Astrocyte of the hippocampus (primary cell): ENCODE results near the gene SUMF2.
"Not testable (repeated sequence)": the region's sequence is repeated elsewhere in the genome, so short reads cannot be mapped to it uniquely, and the experiment has no call there.

Experiments used
- DNase-seq: peaks from one replicate; pipeline ENCODE4 v3.0.0; 2011; ENCODE audit warnings: low read depth, low spot score

SUMF2 gene

DNA sequence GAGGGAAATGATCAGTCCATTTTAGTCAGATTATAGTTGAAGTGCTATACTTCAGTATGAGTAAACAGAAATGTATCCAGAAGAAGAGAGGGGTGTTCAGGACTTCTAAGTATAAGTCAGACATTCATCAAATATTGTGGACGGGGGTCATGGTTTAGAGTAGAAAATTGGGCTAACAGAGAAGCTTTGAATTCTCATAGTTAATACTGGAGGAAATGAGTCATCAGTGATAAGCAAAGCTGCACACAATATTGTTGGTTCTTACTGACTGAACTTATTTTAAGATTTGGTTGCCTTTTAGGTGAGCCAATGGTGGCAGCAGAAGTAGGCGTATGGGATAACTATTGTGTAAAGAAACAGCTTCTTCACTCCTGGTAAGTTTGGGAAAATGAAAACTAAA, 1.7 kb upstream of the SUMF2 start:
- peak; percentile 61 for DNase-seq

DNA sequence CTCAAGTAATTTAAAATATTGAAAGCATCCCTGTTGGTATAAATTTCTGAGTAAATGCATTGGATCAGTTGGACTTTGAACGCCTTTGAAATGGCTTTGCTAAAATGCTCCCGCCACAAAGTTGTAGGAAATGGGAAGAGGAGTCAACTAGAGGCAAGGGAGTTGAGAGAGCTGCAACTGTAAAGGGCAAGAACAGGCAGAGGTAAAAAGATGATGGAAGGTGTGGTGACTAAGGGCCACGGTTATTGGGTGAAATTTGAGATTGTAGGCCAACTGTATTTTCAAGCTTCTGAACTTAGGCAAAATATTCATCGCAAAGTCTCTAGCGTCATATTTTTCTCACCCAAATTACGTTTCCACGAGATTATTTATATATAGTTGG, 595 bp upstream of the SUMF2 start:
- no peak for DNase-seq

DNA sequence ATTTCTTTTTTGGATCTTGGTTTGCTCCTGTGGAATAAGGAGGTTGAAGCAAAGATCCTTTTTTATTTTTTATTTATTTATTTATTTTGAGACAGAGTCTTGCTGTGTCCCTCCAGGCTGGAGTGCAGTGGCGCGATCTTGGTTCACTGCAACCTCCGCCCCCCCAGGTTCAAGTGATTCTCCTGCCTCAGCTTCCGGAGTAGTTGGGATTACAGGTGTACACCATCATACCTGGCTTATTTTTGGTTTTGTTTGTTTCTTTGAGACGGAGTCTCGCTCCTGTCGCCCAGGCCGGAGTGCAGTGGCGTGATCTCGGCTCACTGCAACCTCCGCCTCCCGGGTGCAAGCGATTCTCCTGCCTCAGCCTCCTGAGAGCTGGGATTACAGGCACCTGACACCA, 2.3 kb downstream of the SUMF2 start:
- not testable (repeated sequence) for DNase-seq

- peak; percentile 93 for DNase-seq
These were observed 10.3 kb downstream of the SUMF2 start for GRCh38 chr7:56074371-56074791.

DNA sequence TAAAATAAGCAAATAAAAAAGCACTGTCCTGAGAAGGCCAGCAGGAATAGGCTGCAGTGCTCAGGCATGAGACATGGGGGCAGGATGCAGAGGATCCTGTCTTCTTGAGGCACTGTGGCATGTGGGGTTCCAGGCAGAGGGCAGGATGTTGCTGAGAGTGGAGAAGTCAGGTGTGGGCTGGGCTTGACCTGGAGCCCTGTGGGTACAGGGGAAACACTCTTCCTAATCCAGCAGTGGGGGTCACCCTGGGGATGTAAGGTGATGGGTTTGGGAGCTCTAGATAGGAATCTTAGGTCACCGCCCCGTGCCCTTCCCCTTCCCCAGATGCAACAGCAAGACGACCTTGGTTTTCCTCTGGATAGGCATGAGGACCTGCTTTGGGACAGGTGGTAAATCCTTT, 13.6 kb downstream of the SUMF2 start:
- no peak for DNase-seq

DNA sequence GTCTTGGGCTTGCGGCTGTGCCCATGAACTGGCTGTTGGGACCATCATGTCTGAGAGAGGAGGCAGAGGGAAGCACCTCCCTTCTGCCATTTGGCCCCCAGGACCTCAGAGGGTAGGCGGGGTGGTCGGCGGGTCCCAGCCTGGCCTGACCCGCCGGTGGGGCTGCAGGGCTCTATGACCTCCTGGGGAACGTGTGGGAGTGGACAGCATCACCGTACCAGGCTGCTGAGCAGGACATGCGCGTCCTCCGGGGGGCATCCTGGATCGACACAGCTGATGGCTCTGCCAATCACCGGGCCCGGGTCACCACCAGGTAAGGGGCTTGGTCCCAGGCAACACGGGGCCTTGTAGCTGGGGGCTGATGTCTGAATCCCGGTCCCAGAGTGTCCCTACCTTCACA, 14.1 kb downstream of the SUMF2 start:
- DNase-seq: no peak

- DNase-seq: peak; percentile 91
These were observed 15.5 kb downstream of the SUMF2 start for GRCh38 chr7:56079450-56080185.

- DNase-seq: not testable (repeated sequence)
These were observed 16.8 kb downstream of the SUMF2 start for GRCh38 chr7:56080726-56081435.

GRCh38 chr7:56081626-56082340, 17.7 kb downstream of the SUMF2 start:
- DNase-seq: no peak

DNA sequence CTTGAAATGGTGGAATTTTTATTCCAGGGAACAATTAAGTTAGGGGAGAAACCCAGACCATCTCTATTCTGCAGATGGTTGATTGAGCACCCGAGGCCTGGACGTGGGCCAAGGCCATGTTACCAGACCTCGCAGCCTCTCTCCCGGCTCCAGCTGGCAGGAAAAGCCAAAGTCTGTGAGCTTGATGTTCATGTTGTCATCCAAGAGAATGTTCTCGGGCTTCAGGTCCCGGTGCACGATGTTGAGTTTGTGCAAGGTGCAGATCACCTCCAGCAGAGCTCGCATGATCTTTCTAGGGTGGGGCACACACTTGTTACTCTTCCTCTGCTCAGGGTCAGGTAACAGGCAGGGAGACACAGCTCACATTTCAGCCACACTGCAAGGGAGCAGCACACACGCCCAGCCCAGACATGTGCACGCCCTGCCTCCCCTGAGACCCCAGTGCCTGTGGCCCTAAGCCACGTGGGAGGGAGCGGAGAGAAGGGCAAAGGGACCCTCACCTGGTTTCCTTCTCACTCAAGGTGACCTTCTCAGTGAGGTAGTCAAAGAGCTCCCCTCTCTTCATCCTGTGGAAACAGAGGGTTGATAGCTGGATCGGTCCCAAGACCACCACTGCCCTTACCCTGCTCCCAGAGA, 19.2 kb downstream of the SUMF2 start:
- peak; percentile 16 for DNase-seq

GRCh38 chr7:56086761-56087160, 22.7 kb downstream of the SUMF2 start:
- no peak for DNase-seq

DNA sequence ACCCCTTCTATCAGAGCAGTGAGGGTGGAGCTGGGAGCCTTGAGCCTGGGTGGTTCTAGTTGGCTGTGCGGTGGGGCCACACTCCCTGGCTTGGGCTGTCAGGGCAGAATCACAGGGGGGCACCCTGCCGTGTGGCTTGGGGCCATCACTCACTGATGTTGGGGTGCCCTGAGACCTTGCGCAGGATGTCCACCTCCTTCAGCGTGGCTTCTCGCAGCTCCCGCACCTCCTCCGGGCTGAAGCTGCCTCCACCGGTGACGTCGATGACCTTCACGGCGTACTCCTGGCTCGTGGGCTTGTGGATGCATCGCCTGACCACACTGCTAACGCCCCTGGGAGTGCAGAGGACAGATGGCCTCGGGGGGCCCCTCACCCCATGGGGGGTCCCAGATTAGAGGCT, 23.4 kb downstream of the SUMF2 start:
- DNase-seq: no peak

- peak; percentile 76 for DNase-seq
These were observed 27.5 kb downstream of the SUMF2 start for GRCh38 chr7:56091591-56091990.

DNA sequence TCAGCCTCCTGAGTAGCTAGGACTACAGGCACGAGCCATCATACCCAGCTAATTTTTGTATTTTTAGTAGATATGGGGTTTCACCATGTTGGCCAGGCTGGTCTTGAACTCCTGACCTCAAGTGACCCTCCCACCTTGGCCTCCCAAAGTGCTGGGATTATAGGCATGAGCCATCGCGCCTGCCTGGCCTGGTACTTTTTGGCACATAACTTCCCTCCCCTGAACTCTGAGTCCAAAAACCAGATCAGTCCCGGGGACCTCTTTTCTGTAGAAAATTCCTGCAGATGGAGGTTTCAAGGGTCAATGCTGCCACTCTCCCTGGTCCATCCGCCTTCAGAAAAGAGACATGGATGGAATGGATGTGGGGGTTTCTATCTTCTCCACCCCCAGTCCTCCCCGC, 28.3 kb downstream of the SUMF2 start:
- not testable (repeated sequence) for DNase-seq

DNA sequence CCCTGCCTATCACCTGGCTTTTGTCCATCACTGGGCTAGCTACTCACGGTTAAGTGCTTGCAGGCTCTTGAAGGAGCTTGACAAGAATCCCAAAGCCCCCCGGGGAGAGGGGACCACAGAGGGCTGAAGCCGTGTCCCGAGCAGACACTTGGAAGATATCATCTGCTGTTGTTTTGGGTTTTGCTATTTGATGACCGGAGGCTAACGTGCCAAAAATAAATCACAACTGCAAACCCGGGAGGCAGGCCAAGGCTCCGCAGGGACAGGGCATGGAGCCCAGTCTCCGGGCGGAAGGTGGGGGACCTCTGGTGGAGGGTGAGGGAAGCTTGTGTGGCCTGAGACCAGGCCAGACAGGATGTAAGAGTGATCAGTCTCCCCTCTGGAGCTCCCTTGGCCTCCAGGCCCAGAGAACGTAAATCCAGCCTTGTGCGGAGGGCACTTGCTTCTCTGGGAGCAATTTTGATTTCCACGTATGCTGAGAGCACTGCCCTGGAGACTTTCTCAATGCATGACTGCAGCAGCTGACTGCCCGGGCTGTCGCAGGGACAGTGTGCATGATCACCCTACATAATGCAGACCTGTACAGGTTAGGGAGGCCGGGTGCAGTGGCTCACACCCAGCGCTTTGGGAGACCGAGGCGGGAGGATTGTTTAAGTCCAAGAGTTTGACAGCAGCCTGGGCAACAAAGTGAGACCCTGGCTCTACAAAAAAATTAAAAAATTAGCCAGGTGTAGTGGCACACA, 28.9 kb downstream of the SUMF2 start, which contains the start of gene PHKG1:
Gene PHKG1, minus strand, starts transcription at position 164 of the 743 bp plus-strand sequence. CDS start 4,011 bp downstream, outside the sequence.
- DNase-seq: peak; percentile 91

GRCh38 chr7:56097700-56098099, 33.6 kb downstream of the SUMF2 start:
- peak; percentile 35 for DNase-seq

- DNase-seq: not testable (repeated sequence)
These were observed 34.3 kb downstream of the SUMF2 start for GRCh38 chr7:56098187-56099008.

- no peak for DNase-seq
These were observed 35.6 kb downstream of the SUMF2 start for GRCh38 chr7:56099653-56100052.

DNA sequence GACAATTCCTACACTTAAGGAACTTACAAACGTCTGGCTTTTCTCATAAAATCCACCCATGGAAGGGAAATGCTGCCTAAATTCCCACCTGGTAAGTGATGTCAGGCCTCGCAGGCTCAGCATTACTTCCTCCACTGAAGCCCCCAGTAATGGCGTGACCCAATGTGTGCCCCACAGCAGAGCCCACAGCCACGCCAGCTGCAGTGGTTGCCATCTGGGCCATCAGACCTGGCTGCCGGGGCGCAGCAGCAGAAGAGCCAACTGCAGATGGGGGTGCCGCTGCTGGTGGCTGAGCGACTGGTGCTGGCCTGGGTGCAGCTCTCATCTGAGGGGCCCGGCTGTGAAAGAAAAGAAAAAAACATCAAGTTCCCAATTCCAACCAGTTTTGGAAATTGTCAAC, 40.1 kb downstream of the SUMF2 start:
- DNase-seq: not testable (repeated sequence)

- DNase-seq: peak; percentile 69
These were observed 41.4 kb downstream of the SUMF2 start for GRCh38 chr7:56105508-56105907.
